Putamen (tissue), 1 donor: ENCODE measurements around the gene NUP210L.
"Not testable (repeated sequence)": the region's sequence is repeated elsewhere in the genome, so short reads cannot be mapped to it uniquely, and the experiment has no call there.

Experiments used
- DNase-seq: peaks from one replicate; pipeline ENCODE4 v3.0.0-alpha.2; 2016; ENCODE audit warnings: low spot score

Gene NUP210L

DNA sequence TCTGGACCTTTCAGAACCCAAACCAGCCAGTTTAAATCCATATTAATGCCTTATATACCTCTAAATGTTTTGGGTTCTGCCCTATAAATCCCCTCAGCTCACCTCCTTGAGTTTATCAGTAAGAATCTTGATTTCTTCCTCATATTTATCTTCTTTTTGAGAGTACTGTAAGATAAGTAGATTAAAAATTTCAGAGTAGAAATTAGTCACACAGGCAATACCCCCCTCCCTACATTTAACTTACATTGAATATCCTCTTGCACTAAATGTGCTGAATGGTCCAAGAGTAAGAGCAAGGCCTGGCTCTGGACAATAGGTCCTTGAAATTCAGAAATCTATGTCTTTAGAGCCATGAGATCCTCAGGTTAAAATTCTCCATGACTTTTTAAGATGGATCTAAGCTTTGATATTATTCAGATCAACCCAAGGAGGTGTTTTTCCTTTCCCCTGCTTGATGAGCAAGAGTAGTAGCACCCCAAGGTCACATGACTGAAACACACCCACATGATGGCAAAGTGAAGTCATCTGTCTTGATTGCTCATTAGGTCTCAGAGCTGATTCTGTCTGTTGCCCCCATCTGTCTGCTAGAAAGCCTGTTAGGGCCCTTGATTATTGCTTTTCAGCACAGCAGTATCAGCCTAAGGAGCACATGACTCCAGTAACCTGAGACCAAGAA, 15.8 kb upstream of the NUP210L start:
- peak; percentile 39 for DNase-seq

DNA sequence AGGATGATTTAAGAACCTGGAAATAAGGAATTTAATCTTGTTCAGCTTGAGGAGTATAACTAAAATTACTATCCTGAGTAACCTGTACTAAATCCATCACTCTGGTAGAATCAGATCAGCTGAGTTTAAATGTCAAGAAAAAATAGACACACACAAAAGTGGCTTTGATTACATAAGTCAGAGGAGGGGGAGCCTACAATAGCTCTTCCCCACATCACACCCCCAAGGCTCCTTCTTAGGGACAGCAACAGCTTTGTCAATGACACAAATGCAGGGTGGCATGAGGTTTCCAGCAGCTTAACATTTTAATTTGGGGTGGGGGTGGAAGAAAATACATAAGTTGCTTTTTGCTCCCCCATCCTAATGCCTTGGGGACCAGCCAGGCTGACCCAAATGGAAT, 12.6 kb upstream of the NUP210L start:
- peak; percentile 71 for DNase-seq

- DNase-seq = no peak
Observed at GRCh38 chr1:154166207-154166606, 11.3 kb upstream of the NUP210L start.

GRCh38 chr1:154159554-154159953, 4.7 kb upstream of the NUP210L start:
- no peak for DNase-seq

DNA sequence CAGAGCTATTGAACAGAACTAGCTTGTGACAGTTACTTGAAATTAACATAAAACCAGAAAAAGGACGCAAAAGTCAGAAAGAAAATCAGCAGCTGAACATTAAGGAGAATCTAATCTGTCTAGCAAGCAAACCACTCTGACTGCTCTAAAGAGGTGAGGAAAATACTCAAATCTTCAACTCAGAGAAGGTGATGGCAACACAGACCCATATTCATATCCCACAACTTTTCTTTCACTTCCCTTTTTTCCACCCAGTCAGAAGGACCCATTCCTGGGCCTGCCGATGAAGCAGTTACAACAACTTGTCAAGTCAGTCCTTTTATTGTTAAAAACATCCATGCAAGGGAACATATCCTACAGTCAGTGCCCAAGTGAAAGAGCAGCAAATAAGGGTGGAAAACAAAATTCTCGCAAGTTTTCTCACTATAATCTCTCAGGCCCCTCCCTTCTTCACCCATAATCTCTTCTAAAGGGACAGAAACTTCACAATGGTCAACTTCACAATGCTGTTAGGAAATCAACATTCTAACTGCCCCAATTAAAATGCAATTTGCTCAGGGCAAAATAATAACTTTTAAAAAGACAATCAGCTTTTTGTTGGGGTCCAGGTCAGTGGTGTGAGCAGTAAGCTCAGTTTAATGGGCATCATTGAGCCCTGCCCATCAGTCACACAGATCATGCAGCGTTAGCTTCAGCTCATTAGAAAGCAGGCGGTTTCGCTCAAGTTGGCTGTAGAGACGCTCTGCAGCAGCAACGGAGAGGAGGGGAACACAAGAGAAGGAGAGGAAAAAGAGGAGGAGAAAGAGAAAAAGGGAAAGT, 3.6 kb upstream of the NUP210L start:
- no peak for DNase-seq

DNA sequence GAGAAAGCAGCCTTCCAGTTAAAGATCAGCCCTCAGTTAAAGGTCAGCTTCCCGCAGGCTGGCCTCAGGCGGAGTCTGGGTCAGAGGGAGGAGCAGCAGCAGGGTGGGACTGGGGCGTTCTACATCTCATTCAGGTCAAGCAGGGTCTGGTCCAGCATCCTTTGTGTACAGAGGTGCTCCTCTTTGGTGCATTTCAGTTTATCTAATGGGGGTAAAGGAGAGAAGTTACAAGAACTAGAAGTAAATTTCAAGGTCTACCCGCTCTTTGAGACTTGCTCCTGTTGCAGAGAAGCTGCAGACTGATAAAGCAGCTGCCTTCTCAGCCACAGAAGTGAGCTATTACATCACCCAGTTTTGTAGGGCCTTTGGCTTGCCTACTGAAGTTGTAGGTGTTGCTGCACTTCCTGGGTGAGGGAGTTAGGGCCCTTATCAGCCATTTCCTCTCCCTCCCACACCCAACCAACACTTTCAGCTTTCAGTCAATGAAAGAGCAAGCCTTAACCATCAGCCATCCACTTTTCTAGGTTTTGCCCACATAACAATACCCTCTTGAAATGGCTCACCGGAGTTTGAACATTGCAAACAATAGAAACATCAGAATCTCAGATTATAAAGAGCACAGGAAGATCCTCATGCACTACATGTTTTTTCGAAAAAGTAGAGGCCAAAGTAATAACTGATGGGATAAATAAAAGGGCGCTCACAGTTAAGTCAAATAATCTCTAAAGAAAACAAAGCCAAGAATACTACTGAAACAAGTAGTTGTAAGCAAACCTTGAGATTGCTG, 2.8 kb upstream of the NUP210L start:
- peak; percentile 56 for DNase-seq

DNA sequence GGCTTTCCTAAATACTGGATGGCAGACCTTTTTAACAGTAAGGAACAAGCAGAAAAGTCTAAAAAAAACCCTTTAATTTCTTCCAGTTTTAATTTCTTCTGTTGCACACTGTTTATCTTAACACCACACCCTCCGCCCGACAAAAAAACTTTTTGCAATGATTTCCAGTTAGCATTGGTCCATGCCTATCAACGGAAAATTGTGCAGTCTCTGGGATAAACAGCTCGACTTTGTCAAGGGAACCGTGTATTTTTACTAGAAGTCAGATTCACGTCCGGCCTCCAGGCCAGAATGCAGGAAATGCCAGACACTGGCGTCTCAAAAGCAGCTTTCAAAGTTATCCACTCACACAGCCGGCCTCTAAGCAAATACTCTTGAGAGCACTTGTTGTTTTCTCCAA, 378 bp upstream of the NUP210L start:
- DNase-seq = no peak

DNA sequence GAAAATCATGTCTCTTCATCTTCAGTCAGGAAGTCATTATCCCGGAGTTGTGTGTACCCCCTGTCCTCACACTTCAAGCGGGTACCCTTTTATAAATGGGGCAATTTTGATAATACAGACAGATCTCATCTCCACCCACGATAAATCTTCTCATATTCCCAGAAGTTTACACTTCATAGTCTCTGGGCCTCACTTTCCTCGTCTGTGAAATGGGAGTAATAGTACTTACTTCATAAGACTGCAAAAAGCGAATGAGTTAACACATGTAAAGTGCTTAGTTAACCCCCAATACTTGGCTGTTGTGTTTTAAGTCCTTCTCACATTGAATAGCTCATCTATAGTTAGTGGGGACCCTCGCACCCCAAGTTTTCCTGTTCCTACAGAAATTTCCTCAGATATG, 820 bp downstream of the NUP210L start:
- no peak for DNase-seq

GRCh38 chr1:154151311-154151710, 3.6 kb downstream of the NUP210L start:
- DNase-seq = no peak

DNA sequence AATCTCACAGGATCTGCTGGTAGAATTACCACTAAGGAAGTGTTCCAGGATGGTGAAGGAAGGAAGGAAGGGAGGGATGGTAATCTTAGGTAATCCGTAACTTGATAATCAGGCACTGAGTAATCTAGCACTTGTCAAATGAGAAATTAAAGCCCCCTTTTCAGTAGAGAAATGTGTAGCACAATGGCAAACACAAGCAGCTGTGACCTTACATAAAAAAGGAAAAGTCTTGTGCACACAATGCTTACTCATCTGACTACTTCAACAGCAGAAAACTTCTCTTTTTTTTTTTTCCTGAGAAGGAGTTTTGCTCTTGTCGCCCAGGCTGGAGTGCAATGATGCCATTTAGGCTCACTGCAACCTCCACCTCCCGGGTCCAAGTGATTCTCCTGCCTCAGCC, 6.1 kb downstream of the NUP210L start:
- DNase-seq = no peak

- DNase-seq = not testable (repeated sequence)
Observed at GRCh38 chr1:154147505-154147904, 7.4 kb downstream of the NUP210L start.

GRCh38 chr1:154145986-154146385, 8.9 kb downstream of the NUP210L start:
- DNase-seq = no peak

DNA sequence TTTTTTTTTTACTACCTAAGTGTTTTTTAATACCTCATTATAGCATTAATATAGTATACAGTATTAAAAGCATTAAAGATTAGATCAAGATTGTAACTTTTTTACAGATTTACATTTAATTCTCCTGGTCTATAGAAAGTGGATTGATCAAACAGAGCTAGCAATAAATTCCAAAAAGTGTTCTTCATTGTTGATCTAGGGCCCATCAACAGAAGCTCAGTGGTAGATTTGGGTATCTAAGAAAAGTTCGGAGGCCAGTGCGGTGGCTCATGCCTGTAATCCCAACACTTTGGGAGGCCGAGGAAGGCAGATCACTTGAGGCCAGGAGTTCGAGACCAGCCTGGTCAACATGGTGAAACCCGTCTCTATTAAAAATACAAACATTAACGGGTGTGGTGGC, 12.5 kb downstream of the NUP210L start:
- DNase-seq = no peak

GRCh38 chr1:154141240-154141639, 13.6 kb downstream of the NUP210L start:
- no peak for DNase-seq

DNA sequence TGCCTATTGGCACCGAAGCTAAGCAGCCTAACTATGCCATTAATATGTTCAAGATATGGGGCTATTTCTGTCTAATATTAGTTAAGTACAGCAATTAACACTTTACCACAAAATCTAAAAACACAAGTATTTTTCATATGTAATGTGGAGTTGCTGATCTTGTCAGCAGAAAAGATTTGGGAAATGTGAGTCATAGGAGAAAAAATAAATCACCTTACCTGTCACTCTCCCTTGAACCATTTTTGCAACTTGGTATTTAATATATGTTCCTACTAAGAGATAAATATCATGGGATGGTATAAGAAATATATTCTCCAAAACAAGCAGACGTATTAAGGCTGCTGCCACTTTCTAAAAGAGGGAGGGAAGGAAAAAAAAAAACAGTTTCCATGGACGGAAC, 17.0 kb downstream of the NUP210L start:
- DNase-seq = no peak

GRCh38 chr1:154133256-154133655, 21.6 kb downstream of the NUP210L start:
- no peak for DNase-seq

- no peak for DNase-seq
Observed at GRCh38 chr1:154129391-154129970, 25.4 kb downstream of the NUP210L start.

DNA sequence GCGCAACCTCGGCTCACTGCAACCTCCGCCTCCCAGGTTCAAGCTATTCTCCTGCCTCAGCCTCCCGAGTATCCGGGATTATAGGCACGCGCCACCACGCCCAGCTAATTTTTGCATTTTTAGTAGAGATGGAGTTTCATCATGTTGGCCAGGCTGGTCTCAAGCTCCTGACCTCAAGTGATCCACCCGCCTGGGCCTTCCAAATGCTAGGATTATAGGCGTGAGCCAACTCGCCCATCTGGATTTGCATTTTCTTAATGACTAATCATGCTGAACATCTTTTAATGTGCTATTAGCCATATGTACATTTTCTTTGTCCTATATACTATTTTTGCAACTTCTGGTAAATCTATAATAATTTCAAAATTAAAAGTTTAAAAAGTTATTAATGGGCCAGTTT, 31.7 kb downstream of the NUP210L start:
- DNase-seq = not testable (repeated sequence)

DNA sequence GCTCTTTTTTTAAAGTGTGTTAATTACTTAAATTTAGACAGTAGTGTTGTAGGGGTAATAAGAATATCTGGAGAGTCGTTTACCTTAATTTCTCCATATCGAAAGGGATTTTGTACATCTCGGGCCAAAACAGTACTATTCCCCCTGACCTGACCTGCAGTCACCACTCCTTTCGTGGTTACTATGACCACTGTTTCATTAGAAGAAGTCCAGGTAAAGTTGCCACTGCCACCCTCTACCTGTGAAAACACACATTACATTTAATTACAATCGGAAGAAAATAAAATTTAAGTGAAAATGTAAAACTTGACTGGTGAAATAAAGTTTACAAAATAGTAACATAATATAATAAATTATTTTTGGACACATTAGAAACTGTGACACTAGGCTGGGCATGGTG, 37.2 kb downstream of the NUP210L start:
- no peak for DNase-seq

- no peak for DNase-seq
Observed at GRCh38 chr1:154115180-154115579, 39.7 kb downstream of the NUP210L start.

GRCh38 chr1:154104433-154105082, 50.3 kb downstream of the NUP210L start:
- DNase-seq = no peak

DNA sequence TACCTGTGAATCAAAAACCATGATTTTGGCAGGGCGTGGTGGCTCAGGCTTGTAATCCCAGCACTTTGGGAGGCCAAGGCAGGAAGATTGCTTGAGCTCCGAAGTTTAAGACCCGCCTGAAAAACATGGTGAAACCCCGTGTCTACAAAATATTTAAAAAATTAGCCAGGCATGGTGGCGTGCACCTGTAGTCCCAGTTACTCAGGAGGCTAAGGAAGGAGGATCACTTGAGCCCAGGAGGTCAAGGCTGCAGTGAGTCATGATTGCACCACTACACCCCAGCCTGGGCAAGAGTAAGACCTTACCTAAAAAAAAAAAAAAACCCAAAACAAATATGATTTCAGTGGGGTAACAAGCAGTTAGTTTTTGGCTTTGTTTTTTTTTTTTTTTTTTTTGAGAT, 54.7 kb downstream of the NUP210L start:
- DNase-seq = not testable (repeated sequence)
